HEK293 (cell line): Measurements from ENCODE around the gene SUSD2.
A peak's percentile ranks its signal among the peaks of the same experiment; 100 is the strongest.

ENCODE experiments used
- CTCF ChIA-PET: fragments of 350-600 bp; formaldehyde crosslinking; extraction: SDS; loops from one replicate; lab custom pipeline; 2021; ENCODE audit warnings: antibody characterized with exemption; lab: Yijun Ruan, JAX
- POLR2A ChIA-PET: fragments of 300-600 bp; formaldehyde crosslinking; extraction: SDS; loops from one replicate; lab custom pipeline; 2020; ENCODE audit warnings: antibody characterized with exemption, inconsistent platforms; lab: Yijun Ruan, JAX
- H3K27ac ChIP-seq: fragments of 200-500 bp; sonication (Bioruptor generic); 2 replicates; pipeline ENCODE4 v1.5.1; 2014; ENCODE audit warnings: low read depth, low read length, control low read depth, inconsistent platforms; ENCODE audit errors: extremely low read depth
- H3K36me3 ChIP-seq, 2 experiments: fragments of 200-500 bp in 1 of 2; sonication (Bioruptor generic) in 1 of 2; 1 replicate in 1 of 2; 2 replicates in 1 of 2; pipeline ENCODE4 v1.5.1; 2014 to 2017; ENCODE audit warnings: inconsistent platforms in 2 of 2, low read length in 2 of 2; ENCODE audit not compliant: control insufficient read depth in 2 of 2, insufficient read depth in 1 of 2
- H3K4me1 ChIP-seq: fragments of 200-500 bp; sonication (Bioruptor generic); 2 replicates; pipeline ENCODE4 v1.5.1; 2014; ENCODE audit warnings: mild to moderate bottlenecking, low read length, inconsistent platforms; ENCODE audit not compliant: control insufficient read depth, insufficient read depth
- H3K4me3 ChIP-seq: 2 replicates; pipeline ENCODE4 v1.5.1; 2011; ENCODE audit warnings: low read depth, mild to moderate bottlenecking, control low read depth, low read length, moderate library complexity
- H3K9me3 ChIP-seq: fragments of 200-500 bp; sonication (Bioruptor generic); 2 replicates; pipeline ENCODE4 v1.5.1; 2014; ENCODE audit warnings: low read depth, low read length, inconsistent platforms; ENCODE audit not compliant: control insufficient read depth, insufficient read depth
- EGR2 ChIP-seq: fragments of 450-650 bp; formaldehyde crosslinking; IDR thresholded peaks from 2 replicates; pipeline ENCODE4 v1.5.1; 2016; ENCODE audit warnings: low read depth, missing biosample characterization, missing genetic modification characterization
- GLIS1 ChIP-seq: fragments of 450-650 bp; formaldehyde crosslinking; IDR thresholded peaks from 2 replicates; pipeline ENCODE4 v1.5.1; 2016; ENCODE audit warnings: missing biosample characterization, missing genetic modification characterization
- IKZF3 ChIP-seq: fragments of 450-650 bp; IDR thresholded peaks from 2 replicates; pipeline ENCODE4 v1.5.0; 2018; ENCODE audit warnings: missing biosample characterization, mild to moderate bottlenecking, missing genetic modification characterization, moderate library complexity
- KLF8 ChIP-seq: fragments of 450-650 bp; formaldehyde crosslinking; IDR thresholded peaks from 2 replicates; pipeline ENCODE4 v1.5.1; 2016; ENCODE audit warnings: missing biosample characterization, missing genetic modification characterization
- SP3 ChIP-seq: fragments of 450-650 bp; formaldehyde crosslinking; IDR thresholded peaks from 2 replicates; pipeline ENCODE4 v1.5.1; 2016; ENCODE audit warnings: missing biosample characterization, missing genetic modification characterization
- SP7 ChIP-seq: fragments of 450-650 bp; formaldehyde crosslinking; IDR thresholded peaks from 2 replicates; pipeline ENCODE4 v1.5.1; 2016; ENCODE audit warnings: missing biosample characterization, missing genetic modification characterization
- WT1 ChIP-seq: fragments of 450-650 bp; formaldehyde crosslinking; IDR thresholded peaks from 2 replicates; pipeline ENCODE4 v1.5.1; 2016; ENCODE audit warnings: missing biosample characterization, missing genetic modification characterization
- ZBTB8A ChIP-seq: fragments of 450-650 bp; formaldehyde crosslinking; IDR thresholded peaks from 2 replicates; pipeline ENCODE4 v1.5.1; 2016; ENCODE audit warnings: missing biosample characterization, missing genetic modification characterization
- ZFHX2 ChIP-seq: fragments of 450-650 bp; formaldehyde crosslinking; conservative IDR thresholded peaks from 2 replicates; pipeline ENCODE4 v1.5.1; 2016; ENCODE audit warnings: missing biosample characterization, missing genetic modification characterization
- ZFP69B ChIP-seq: fragments of 450-650 bp; formaldehyde crosslinking; IDR thresholded peaks from 2 replicates; pipeline ENCODE4 v1.5.1; 2016; ENCODE audit warnings: missing biosample characterization, missing genetic modification characterization
- ZNF133 ChIP-seq: fragments of 450-650 bp; formaldehyde crosslinking; IDR thresholded peaks from 2 replicates; pipeline ENCODE4 v1.5.1; 2016; ENCODE audit warnings: missing biosample characterization, missing genetic modification characterization
- ZNF239 ChIP-seq: fragments of 450-650 bp; formaldehyde crosslinking; IDR thresholded peaks from 2 replicates; pipeline ENCODE4 v1.5.1; 2016; ENCODE audit warnings: missing biosample characterization, missing genetic modification characterization
- ZNF341 ChIP-seq: fragments of 450-650 bp; formaldehyde crosslinking; IDR thresholded peaks from 2 replicates; pipeline ENCODE4; 2016; ENCODE audit warnings: low read depth, missing biosample characterization, missing genetic modification characterization
- ZNF555 ChIP-seq: fragments of 450-650 bp; formaldehyde crosslinking; conservative IDR thresholded peaks from 2 replicates; pipeline ENCODE4 v1.5.1; 2017; ENCODE audit warnings: missing biosample characterization, mild to moderate bottlenecking, missing genetic modification characterization, inconsistent platforms
- ZNF623 ChIP-seq: fragments of 450-650 bp; formaldehyde crosslinking; IDR thresholded peaks from 2 replicates; pipeline ENCODE4 v1.5.1; 2016; ENCODE audit warnings: missing biosample characterization, missing genetic modification characterization
- ZNF677 ChIP-seq: fragments of 450-650 bp; IDR thresholded peaks from 2 replicates; pipeline ENCODE4 v1.5.0; 2018; ENCODE audit warnings: missing biosample characterization, mild to moderate bottlenecking, missing genetic modification characterization, moderate library complexity
- ZNF76 ChIP-seq: fragments of 450-650 bp; formaldehyde crosslinking; IDR thresholded peaks from 2 replicates; pipeline ENCODE4; 2016; ENCODE audit warnings: low read depth, missing biosample characterization, missing genetic modification characterization, borderline replicate concordance
- ZNF843 ChIP-seq: fragments of 450-650 bp; formaldehyde crosslinking; IDR thresholded peaks from 2 replicates; pipeline ENCODE4 v1.5.1; 2016; ENCODE audit warnings: missing biosample characterization, missing genetic modification characterization
- ZSCAN16 ChIP-seq: fragments of 450-650 bp; formaldehyde crosslinking; IDR thresholded peaks from 2 replicates; pipeline ENCODE4 v1.5.1; 2016; ENCODE audit warnings: missing biosample characterization, missing genetic modification characterization
- TF ChIP-seq, protein P1 (sequence below): fragments of 450-650 bp; formaldehyde crosslinking; IDR thresholded peaks from 2 replicates; pipeline ENCODE4 v1.5.1; 2016; ENCODE audit warnings: missing biosample characterization, missing genetic modification characterization
- TF ChIP-seq, protein P2 (sequence below): fragments of 450-650 bp; IDR thresholded peaks from 2 replicates; pipeline ENCODE4 v1.5.1; 2018; ENCODE audit warnings: missing biosample characterization, missing genetic modification characterization
- TF ChIP-seq, protein P3 (sequence below): fragments of 450-650 bp; formaldehyde crosslinking; IDR thresholded peaks from 2 replicates; pipeline ENCODE4; 2016; ENCODE audit warnings: missing biosample characterization, missing genetic modification characterization
- TF ChIP-seq, protein P4 (sequence below): fragments of 450-650 bp; formaldehyde crosslinking; IDR thresholded peaks from 2 replicates; pipeline ENCODE4 v1.5.1; 2016; ENCODE audit warnings: missing biosample characterization, missing genetic modification characterization, borderline replicate concordance
- TF ChIP-seq, protein P5 (sequence below): fragments of 450-650 bp; formaldehyde crosslinking; IDR thresholded peaks from 2 replicates; pipeline ENCODE4 v1.5.1; 2016; ENCODE audit warnings: missing biosample characterization, missing genetic modification characterization
- TF ChIP-seq, protein P6 (sequence below): fragments of 450-650 bp; formaldehyde crosslinking; IDR thresholded peaks from 2 replicates; pipeline ENCODE4 v1.5.1; 2016; ENCODE audit warnings: missing biosample characterization, missing genetic modification characterization

The SUSD2 gene

DNA sequence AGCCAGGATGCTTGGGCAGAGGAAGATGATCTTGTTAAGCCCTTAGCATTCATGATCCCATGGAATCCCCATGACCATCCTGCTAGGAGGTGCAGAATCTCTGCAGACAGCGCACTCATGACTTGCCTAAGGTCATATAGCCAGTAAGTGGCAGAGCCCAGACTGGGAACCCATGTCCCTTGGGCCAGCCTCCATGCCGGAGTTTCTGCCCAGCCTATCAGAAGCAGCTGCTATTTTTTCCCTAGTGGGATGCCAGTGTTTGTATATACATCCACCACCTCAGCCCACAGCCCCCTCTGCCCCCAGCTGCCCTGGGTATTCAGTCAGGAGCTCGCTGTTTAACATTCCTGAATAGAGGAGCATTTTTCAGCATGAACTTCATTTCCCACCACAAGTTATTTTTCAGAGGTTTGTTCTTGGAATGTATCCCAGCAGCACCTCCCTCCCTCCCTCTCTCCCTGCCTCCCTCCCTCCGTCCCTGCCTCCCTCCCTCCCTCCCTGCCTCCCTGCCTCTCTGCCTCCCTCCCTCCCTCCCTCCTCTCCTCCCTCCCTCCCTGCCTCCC, 34.4 kb upstream of the SUSD2 start:
- Histone ChIP-seq H3K9me3 (no peaks in the 10 kb centered on the region), H3K27ac (0 out of 2 replicates have a peak overlapping the region, but pooled peaks have one; percentile 49), H3K36me3 (peaks cover 0 to 46% of the 10 kb centered on the region in 2 experiments; a peak in 1 of 3 replicates), H3K4me3 (no peak overlapping the region), H3K4me1 (peaks cover 16% of the 10 kb centered on the region)
- ChIA-PET CTCF (interaction anchor here (0.6 to 3.5 kb wide), 3 partner anchors 9 to 28 kb away, joined by 3 to 49 read pairs (median 9); no protein-coding TSS in a partner anchor), POLR2A (interaction anchor here (1.7 kb wide), 1 partner anchor 10 kb away, joined by 6 read pairs; no protein-coding TSS in a partner anchor)
- 0 out of 2 replicates have a peak, but pooled peaks have one; percentile 46 for TF ChIP-seq ZNF76 (tag by site-specific recombination)
- TF ChIP-seq GLIS1 (tag by site-specific recombination): no peak
- no peak for TF ChIP-seq ZNF239 (tag by site-specific recombination)
- TF ChIP-seq ZNF843 (tag by site-specific recombination): no peak
- TF ChIP-seq ZFP69B (tag by site-specific recombination): no peak
- TF ChIP-seq, protein P1, sequence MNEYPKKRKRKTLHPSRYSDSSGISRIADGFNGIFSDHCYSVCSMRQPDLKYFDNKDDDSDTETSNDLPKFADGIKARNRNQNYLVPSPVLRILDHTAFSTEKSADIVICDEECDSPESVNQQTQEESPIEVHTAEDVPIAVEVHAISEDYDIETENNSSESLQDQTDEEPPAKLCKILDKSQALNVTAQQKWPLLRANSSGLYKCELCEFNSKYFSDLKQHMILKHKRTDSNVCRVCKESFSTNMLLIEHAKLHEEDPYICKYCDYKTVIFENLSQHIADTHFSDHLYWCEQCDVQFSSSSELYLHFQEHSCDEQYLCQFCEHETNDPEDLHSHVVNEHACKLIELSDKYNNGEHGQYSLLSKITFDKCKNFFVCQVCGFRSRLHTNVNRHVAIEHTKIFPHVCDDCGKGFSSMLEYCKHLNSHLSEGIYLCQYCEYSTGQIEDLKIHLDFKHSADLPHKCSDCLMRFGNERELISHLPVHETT (tag by site-specific recombination): no peak
- 0 out of 2 replicates have a peak, but pooled peaks have one; percentile 11 for TF ChIP-seq SP3 (tag by site-specific recombination)
- TF ChIP-seq SP7 (tag by site-specific recombination): 0 out of 2 replicates have a peak, but pooled peaks have one; percentile 31
- peak; percentile 85 for TF ChIP-seq EGR2 (tag by site-specific recombination)
- TF ChIP-seq ZNF133: no peak
- TF ChIP-seq, protein P2, sequence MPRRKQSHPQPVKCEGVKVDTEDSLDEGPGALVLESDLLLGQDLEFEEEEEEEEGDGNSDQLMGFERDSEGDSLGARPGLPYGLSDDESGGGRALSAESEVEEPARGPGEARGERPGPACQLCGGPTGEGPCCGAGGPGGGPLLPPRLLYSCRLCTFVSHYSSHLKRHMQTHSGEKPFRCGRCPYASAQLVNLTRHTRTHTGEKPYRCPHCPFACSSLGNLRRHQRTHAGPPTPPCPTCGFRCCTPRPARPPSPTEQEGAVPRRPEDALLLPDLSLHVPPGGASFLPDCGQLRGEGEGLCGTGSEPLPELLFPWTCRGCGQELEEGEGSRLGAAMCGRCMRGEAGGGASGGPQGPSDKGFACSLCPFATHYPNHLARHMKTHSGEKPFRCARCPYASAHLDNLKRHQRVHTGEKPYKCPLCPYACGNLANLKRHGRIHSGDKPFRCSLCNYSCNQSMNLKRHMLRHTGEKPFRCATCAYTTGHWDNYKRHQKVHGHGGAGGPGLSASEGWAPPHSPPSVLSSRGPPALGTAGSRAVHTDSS (tag by site-specific recombination): no peak
- peak; percentile 73 for TF ChIP-seq ZNF341
- TF ChIP-seq, protein P3, sequence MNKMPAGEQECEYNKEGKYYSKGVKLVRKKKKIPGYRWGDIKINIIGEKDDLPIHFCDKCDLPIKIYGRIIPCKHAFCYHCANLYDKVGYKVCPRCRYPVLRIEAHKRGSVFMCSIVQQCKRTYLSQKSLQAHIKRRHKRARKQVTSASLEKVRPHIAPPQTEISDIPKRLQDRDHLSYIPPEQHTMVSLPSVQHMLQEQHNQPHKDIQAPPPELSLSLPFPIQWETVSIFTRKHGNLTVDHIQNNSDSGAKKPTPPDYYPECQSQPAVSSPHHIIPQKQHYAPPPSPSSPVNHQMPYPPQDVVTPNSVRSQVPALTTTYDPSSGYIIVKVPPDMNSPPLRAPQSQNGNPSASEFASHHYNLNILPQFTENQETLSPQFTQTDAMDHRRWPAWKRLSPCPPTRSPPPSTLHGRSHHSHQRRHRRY (tag by site-specific recombination): no peak
- TF ChIP-seq ZFHX2 (tag by site-specific recombination): peak; percentile 67
- TF ChIP-seq, protein P4, sequence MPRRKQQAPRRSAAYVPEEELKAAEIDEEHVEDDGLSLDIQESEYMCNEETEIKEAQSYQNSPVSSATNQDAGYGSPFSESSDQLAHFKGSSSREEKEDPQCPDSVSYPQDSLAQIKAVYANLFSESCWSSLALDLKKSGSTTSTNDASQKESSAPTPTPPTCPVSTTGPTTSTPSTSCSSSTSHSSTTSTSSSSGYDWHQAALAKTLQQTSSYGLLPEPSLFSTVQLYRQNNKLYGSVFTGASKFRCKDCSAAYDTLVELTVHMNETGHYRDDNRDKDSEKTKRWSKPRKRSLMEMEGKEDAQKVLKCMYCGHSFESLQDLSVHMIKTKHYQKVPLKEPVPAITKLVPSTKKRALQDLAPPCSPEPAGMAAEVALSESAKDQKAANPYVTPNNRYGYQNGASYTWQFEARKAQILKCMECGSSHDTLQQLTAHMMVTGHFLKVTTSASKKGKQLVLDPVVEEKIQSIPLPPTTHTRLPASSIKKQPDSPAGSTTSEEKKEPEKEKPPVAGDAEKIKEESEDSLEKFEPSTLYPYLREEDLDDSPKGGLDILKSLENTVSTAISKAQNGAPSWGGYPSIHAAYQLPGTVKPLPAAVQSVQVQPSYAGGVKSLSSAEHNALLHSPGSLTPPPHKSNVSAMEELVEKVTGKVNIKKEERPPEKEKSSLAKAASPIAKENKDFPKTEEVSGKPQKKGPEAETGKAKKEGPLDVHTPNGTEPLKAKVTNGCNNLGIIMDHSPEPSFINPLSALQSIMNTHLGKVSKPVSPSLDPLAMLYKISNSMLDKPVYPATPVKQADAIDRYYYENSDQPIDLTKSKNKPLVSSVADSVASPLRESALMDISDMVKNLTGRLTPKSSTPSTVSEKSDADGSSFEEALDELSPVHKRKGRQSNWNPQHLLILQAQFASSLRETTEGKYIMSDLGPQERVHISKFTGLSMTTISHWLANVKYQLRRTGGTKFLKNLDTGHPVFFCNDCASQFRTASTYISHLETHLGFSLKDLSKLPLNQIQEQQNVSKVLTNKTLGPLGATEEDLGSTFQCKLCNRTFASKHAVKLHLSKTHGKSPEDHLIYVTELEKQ: no peak
- TF ChIP-seq ZNF677 (tag by site-specific recombination): 0 out of 2 replicates have a peak, but pooled peaks have one; percentile 7
- TF ChIP-seq, protein P5, sequence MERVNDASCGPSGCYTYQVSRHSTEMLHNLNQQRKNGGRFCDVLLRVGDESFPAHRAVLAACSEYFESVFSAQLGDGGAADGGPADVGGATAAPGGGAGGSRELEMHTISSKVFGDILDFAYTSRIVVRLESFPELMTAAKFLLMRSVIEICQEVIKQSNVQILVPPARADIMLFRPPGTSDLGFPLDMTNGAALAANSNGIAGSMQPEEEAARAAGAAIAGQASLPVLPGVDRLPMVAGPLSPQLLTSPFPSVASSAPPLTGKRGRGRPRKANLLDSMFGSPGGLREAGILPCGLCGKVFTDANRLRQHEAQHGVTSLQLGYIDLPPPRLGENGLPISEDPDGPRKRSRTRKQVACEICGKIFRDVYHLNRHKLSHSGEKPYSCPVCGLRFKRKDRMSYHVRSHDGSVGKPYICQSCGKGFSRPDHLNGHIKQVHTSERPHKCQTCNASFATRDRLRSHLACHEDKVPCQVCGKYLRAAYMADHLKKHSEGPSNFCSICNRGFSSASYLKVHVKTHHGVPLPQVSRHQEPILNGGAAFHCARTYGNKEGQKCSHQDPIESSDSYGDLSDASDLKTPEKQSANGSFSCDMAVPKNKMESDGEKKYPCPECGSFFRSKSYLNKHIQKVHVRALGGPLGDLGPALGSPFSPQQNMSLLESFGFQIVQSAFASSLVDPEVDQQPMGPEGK (tag by site-specific recombination): peak; percentile 60
- TF ChIP-seq WT1 (tag by site-specific recombination): peak; percentile 61; the same call in 1 of the 2 replicates
- TF ChIP-seq IKZF3 (tag by site-specific recombination): no peak
- TF ChIP-seq, protein P6, sequence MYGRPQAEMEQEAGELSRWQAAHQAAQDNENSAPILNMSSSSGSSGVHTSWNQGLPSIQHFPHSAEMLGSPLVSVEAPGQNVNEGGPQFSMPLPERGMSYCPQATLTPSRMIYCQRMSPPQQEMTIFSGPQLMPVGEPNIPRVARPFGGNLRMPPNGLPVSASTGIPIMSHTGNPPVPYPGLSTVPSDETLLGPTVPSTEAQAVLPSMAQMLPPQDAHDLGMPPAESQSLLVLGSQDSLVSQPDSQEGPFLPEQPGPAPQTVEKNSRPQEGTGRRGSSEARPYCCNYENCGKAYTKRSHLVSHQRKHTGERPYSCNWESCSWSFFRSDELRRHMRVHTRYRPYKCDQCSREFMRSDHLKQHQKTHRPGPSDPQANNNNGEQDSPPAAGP (tag by site-specific recombination): 0 out of 2 replicates have a peak, but pooled peaks have one; percentile 11
- TF ChIP-seq ZNF623 (tag by site-specific recombination): no peak
- TF ChIP-seq KLF8 (tag by site-specific recombination): no peak
- no peak for TF ChIP-seq ZSCAN16 (tag by site-specific recombination)
- no peak for TF ChIP-seq ZBTB8A (tag by site-specific recombination)
- no peak for TF ChIP-seq ZNF555 (tag by site-specific recombination)
